SK-MEL-5 (cell line): ENCODE results near the gene ZNF638. TPM values are rescaled to one million over a fixed set of nuclear protein-coding genes. Genes with fewer than 3 reads are reported as not detected.
"Not testable (repeated sequence)": the region's sequence is repeated elsewhere in the genome, so short reads cannot be mapped to it uniquely, and the experiment has no call there.

Experiments
- DNase-seq: peaks from one replicate; pipeline ENCODE4 v3.0.0-alpha.2; 2016; ENCODE audit warnings: low read depth, low spot score
- in situ Hi-C: cut with HindIII; loops from 2 replicates; pipeline ENCODE4 v1.10.0; 2016; ENCODE audit warnings: low sequenced_read_pairs, high pct_unique_total_duplicates, low pct_unique_long_range_greater_than_20kb
- total RNA-seq: library from RNA; depleted of rRNA; stranded (reverse); fragments of >200 nt; shearing (Covaris generic); gene quantifications from 2 replicates; pipeline ENCODE4 v1.2.3, GENCODE V29; 2014

ZNF638 gene
- total RNA-seq, 1 experiment from 2014 or later = 166 TPM

GRCh38 chr2:71423817-71424420 is 92.3 kb downstream of the ZNF638 start:
- DNase-seq = peak; percentile 55
- in situ Hi-C loops = no loop called here

- in situ Hi-C loops = no loop called here
Observed at GRCh38 chr2:71426721-71427120, 95.1 kb downstream of the ZNF638 start.

GRCh38 chr2:71428472-71429383 is 97.1 kb downstream of the ZNF638 start:
- DNase-seq = no peak
- in situ Hi-C loops = no loop called here

More at GRCh38 chr2:71426721-71427120, 95.1 kb downstream of the ZNF638 start:
- no peak for DNase-seq

- DNase-seq, in situ Hi-C loops: not testable (repeated sequence)
Observed at GRCh38 chr2:71445142-71445541, 113.6 kb downstream of the ZNF638 start.

GRCh38 chr2:71446505-71446904 is 114.9 kb downstream of the ZNF638 start:
- in situ Hi-C loops = no loop called here
- DNase-seq = no peak

- in situ Hi-C loops = no loop called here
- no peak for DNase-seq
Observed at GRCh38 chr2:71449343-71449742, 117.8 kb downstream of the ZNF638 start.

- in situ Hi-C loops = no loop called here
Observed at GRCh38 chr2:71451705-71452104, 120.1 kb downstream of the ZNF638 start.

GRCh38 chr2:71452565-71452964 is 121.0 kb downstream of the ZNF638 start:
- in situ Hi-C loops = no loop called here
- peak; percentile 34 for DNase-seq

More at GRCh38 chr2:71451705-71452104, 120.1 kb downstream of the ZNF638 start:
- no peak for DNase-seq

- no peak for DNase-seq
- in situ Hi-C loops = no loop called here
Observed at GRCh38 chr2:71453404-71454220, 122.0 kb downstream of the ZNF638 start, which contains the start of gene DYSF. Gene DYSF, plus strand, starts transcription at chr2:71453561.

- DNase-seq = no peak
- in situ Hi-C loops = no loop called here
Observed at GRCh38 chr2:71454221-71455010, 122.8 kb downstream of the ZNF638 start.

GRCh38 chr2:71455011-71455740 is 123.6 kb downstream of the ZNF638 start:
- in situ Hi-C loops = no loop called here

GRCh38 chr2:71455741-71456569 is 124.4 kb downstream of the ZNF638 start:
- no peak for DNase-seq
- in situ Hi-C loops = no loop called here

More at GRCh38 chr2:71455011-71455740, 123.6 kb downstream of the ZNF638 start:
- no peak for DNase-seq

- in situ Hi-C loops = no loop called here
- peak; percentile 59 for DNase-seq
Observed at GRCh38 chr2:71456617-71457016, 125.0 kb downstream of the ZNF638 start.

- no peak for DNase-seq
- in situ Hi-C loops = no loop called here
Observed at GRCh38 chr2:71457123-71457915, 125.7 kb downstream of the ZNF638 start.

- in situ Hi-C loops = no loop called here
- no peak for DNase-seq
Observed at GRCh38 chr2:71457923-71458322, 126.3 kb downstream of the ZNF638 start.
